CD4-positive, alpha-beta T cell treated with Interleukin-2 at 100 ng/mL for 4 hours (primary cell): ENCODE measurements around the gene CDC7.
A peak's percentile ranks its signal among the peaks of the same experiment; 100 is the strongest.

Experiments used
- DNase-seq: peaks from one replicate; pipeline ENCODE4 v3.0.0-alpha.2; 2020; ENCODE audit warnings: low spot score

Gene CDC7

DNA sequence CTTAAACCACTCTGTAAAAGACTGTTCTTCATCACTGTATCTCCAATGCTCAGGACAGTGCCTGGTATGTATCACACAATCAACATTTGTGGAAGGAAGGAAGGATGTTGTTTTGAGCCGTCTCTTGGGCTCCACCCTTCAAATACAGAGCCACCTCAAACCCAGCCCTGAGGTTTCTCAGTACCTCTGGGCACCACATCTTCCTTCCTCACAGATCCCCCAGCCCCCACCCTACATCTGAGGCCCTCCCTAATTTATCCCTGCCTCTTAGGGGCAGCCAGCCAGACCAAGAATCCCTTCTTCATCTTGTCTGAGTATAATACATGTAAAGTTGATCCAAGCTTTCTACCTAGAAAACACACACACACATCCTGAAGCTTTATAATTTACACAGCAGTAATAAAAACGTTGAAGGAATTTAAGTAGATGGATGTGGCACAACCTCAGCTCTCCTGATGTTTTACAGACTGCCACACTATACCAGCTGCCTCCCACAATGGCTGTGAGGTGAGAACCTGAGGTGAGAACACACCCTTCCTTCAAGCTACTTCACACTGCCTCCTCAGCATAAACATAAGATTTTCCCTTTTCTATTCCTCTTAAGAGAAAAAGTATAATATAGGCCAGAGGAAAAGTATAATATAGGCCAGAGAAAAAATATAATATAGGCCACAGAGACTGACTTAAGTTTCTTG, 48.5 kb downstream of the CDC7 start:
- DNase-seq: peak; percentile 58

DNA sequence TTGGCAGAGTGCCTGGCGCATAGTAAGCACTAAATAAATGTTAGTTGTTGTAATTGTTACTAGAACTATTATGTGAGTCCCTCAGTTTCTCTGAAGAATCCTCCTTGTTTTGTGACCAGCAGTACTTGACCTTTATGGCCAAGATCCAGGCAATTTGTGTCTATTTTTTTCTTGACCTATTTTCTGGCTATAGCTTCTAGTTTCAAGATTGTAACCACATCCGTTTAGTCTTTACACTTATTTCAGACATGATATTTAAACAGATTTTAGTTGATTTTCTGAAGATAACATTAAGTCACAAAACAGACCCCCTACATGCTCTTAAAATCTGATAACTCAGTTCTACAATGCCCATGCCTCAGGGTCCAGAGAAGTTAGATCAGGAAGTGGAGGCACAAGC, 50.3 kb downstream of the CDC7 start:
- no peak for DNase-seq

DNA sequence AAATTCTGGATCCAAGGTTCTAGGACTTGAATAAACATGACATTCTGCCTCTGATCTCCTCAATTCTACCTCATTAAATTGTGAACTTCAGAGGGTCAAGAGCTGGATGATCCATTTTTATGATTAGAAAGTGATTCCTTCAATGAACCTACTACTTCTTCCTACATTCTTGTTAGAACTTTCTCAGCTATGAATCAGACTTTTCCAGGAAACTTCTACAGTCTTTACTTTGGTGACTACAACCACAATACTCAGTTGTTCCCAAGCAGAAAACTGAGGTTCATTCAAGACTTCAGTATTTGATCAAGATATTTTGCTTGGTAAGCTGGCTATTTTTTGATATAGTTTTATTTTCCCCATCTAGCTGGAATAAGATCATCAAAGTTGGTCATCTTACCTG, 51.4 kb downstream of the CDC7 start:
- DNase-seq: peak; percentile 37

DNA sequence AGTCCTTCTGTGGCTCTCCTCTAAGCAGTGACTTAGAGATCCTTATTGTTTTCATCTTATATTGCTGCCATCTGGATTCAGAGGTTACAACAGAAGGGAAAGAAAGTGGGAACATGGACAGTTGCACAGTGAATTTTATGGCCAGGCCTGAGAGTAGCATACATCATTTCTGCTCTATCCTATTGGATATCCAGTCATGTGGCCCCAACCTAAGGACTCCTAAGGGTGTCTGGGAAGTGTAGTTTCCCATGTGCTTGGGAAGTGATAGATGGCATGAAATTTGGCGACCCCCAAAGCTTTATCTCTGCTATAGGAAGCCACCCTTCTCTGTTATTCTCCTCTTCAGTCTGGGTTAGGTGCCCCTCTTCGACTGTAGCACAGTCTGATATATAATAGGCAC, 51.9 kb downstream of the CDC7 start:
- DNase-seq: no peak

DNA sequence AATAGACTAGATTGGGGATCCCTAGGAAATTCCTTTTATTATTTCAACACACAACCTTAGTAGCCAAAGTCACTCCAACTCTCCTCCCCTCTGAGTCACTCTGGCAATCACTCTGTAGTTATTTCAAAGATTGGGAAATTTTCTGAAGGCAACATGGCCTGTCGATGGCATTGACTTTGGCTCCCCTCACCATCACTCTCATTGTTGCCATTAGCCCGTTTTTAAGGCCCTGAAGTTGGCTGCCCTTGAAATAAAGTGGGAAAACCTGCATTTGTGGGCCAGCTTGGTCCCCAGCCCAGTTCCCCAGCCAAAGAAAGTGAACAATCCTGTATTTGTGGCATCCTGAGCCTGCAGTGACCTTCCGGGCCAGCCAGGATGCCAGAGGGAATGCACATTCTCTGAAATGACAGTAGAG, 52.5 kb downstream of the CDC7 start:
- no peak for DNase-seq

DNA sequence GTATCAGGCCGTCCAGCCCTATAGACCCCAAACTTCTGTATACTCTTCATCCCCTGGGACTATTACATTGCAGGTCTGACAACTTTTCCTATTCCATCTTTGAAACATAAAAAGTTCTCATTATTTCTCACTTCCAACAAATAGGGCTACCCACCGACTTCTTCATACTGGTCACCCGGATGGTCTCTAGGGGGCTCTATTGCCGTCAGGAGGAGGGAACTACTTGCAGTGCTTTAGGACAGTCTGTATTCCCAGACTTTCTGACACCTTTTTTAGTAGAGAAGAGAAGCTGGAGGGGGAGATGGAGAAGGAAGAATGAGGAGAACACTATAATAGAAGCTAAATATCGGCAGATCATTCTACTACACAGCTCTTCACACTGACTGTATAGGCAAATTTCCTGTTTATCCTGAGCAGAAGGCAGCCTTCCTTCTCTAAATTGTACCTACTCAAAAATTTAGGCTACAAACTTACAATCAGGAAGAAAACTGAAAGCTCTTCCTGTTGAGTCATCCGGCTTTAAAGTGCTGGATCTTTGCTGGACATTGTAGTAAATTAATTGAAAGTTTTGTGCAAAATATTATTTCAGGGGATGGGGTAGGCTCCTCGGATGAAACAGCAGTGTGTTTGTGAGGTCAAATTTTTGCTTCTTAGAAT, 54.6 kb downstream of the CDC7 start:
- no peak for DNase-seq

DNA sequence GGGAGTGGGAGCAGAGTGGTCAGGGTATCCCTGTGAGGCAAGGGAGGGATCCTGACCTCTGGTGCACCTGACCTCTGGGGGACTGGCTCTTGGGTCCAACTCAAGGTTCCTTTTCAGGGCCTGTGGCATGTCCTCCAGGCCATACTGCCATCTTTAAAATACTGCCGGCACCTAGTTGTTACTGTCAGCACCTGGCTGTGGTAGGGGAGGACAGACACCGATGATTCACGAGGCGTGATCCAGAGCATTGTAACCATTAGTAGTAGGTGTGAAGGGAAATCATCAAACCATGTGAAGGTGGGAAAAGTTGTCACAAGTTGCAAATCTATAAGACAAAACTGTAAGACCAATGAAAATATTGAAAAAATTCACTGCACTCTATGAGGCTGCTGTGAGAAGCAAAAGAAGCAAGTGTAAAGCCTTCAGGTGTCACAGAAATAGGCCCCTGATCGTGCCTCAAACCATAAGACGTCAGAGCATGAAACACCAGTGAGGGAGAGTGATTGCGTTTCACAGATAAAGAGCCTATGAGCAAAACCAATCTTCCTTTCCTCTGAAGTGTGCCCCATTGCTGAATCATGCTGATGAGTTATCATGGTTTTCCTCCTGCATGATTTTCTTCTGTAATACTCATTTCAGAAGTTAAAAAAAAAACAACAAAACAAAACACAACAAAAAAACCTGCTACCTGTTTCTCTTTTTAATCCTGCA, 55.3 kb downstream of the CDC7 start:
- peak; percentile 87 for DNase-seq

DNA sequence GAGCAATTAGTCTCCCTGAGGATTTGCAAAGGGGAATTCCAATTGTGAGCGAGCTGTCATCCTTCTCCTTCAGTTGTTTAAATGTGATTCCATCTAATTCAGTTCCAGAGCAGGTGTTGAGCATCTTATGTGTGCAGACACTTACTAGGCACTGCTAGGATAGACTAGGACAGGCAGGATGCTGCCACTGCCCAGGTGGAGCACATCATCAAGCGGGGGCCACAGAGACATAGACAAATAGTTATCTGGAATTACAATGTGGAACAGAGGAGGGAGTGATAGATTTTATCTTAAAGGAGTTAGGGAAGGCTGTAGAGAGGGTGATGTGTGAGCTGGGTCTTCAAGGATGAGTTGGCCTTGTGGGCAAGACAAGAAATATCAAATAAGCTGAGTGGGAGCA, 55.9 kb downstream of the CDC7 start:
- DNase-seq: no peak

DNA sequence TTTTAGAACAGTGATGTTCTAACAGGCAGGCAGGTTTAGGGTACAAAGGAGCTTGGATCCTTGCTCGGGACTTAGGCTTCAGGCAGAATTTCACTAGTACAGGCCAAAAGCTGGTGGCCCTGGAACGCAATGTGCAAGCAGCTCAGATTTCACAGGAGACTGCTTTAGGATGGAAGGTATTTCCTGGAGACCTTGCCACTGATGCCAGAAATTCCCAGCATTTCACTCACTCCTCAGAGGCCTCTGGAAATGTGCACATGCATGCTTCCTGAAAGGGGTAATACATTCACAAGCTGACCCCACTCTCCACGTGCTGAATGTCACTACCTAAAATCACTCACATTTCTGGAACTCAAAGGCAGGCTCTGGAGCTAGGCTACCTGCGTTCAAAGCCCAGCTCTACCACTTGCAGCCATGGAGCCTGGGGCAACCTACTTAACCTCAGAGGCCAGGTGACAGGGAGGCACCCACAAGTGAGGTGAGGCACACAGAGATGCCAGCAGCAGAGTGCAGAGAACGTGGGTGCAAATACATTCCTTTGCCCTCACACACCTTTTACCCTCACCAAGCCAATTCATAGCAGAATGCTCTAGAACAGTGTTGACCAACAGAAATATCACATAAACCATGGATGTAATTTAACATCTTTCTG, 56.5 kb downstream of the CDC7 start:
- DNase-seq: no peak

DNA sequence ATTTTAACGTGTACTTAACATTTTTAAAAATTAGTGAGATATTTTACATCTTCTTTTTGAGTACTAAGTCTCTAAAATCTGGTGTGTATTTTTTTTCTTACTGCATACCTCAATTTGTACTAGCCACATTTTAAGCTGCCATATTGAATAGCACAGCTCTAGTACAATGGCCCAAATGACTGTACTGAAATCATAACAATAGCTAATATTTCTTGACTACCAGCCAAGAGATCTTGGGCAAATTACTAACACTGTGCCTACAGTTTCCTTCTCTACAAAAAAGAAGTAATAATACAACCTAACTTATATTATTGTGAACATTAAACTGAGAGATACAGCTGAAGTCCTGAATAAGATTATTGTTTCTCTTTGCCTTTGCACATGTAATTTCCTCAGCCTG, 57.2 kb downstream of the CDC7 start:
- no peak for DNase-seq

DNA sequence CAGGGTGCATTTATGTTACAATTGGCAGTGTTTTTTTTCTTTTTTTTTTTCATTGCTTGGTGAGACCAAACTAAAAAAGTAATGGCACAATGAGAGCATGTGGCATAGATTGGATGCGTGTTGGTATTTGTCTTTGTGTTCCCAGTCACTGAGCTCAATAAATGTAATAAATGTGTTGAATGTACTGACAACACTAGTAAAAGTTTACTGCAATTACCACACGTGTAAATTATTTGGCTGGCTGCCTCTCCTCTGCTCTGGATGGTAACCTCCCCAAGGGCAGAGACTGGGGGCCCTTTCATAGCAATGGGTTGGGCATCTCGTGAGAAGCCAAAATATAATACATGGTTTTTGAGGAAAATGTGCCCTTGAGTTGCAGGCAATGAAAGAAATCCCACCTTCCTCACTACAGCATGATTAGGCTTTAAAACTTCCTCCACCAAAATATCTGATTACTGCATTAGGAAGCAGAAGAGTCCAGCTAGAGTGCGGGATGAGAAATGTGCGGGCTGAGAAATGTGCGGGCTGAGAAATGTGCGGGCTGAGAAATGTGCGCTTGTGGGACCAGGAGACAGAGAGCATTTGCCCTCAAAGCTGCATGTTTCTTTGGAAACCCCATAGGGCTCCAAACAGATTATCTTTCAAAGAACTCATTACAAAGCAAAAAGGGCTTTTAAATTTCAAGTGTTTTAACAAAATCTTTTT, 58.5 kb downstream of the CDC7 start:
- no peak for DNase-seq

DNA sequence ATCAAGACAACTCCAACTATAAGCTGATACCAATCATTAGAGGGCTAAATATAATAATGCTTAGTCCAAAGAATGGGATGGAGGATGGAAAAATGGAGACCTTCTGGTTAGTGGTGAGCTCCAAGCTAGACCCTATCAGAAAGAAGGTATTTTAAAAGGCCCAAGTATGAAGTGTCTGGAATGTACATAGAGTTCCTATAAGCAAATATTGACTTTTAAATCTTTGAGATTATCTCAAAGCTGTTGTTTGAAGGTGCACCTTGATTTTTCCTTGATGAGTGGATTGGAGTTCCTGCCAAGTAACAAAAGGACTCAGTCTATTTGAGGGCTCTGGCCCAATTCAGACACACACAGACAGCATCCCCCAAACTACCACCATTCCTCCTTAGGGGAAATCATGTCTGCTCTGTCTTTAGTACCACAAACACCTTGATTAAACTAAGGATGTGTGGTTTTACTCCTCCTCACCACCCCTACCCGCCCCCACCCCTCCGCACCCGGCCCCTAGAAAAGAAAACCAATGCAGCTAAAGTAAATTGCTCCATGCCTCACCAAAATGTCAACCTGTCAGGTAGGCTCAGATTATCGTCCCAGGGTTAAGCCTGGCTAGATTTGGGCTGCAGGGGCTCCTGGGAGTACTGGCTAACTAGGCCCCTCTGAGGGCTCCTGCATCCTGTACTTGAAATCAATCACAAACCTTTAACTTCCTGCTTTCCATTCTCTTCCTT, 59.4 kb downstream of the CDC7 start:
- no peak for DNase-seq

DNA sequence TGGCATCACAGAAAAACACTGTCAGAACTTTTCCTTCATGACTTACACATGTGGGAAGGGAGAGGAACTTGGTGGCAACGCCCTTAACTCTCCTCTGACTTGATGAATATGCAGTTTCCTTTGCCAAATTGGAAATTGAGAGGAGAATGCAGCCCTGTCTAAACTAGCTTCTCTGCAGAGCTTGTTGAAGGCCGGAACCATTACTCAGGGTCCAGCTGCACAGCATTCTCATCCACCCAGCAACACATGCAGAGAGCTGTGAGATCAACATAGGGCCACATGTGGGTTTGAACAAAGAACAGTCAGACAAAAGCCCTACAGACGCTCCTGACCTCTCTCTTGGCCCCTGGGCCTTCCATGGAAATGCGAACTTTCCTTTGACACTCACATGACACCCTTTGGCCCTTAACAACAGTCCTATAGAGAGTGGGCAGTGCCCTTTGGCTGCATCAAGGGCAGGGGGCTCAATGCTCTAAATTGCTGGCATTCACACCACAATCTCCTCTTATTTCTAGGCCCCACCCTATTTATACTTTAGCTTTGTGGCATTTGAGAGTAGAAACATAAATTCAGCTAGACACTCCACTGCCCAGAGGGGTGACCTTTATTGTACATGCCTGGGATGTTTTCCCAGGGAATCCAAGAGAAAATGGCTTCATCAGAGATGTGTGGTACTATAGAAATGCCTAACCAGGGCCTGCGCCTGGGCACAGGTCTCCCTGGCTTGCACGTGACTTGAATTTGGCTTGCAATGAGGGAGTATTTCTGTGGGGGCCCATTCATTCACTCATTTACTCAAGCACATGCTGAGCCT, 64.4 kb downstream of the CDC7 start:
- no peak for DNase-seq

DNA sequence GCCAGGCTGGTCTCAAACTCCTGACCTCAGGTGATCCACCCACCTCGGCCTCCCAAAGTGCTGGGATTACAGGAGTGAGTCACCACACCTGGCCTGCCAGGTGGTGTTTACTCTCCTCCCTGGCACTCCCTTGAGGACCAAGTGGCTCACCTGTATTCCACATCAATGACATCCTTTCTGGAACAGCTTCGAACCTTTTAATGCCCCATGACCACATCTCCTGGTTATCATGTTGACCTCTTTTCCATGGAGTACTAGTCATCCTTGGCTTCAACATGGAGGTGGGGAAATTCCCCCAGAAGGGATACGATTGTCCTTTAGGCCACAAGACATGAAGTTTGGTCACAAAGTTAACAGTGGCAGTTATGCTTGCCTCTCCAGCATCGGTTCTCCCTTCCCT, 66.9 kb downstream of the CDC7 start:
- DNase-seq: no peak

DNA sequence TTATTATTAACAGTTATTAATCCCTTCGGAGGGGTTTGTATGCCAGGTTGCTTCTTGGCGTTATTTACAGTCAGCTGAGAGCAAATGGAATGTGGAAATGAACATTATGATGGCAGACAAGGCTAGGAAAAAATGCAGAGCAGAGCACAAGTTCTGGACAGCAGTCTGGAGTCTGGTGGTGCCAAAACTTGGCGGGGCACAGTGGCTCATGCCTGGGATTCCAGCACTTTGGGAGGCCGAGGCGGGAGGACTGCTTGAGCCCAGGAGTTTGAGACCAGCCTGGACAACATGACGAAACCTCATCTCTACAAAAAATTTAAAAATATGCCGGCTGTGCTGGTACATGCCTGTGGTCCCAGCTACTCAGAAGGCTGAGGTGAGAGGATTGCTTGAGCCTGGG, 67.6 kb downstream of the CDC7 start:
- no peak for DNase-seq

DNA sequence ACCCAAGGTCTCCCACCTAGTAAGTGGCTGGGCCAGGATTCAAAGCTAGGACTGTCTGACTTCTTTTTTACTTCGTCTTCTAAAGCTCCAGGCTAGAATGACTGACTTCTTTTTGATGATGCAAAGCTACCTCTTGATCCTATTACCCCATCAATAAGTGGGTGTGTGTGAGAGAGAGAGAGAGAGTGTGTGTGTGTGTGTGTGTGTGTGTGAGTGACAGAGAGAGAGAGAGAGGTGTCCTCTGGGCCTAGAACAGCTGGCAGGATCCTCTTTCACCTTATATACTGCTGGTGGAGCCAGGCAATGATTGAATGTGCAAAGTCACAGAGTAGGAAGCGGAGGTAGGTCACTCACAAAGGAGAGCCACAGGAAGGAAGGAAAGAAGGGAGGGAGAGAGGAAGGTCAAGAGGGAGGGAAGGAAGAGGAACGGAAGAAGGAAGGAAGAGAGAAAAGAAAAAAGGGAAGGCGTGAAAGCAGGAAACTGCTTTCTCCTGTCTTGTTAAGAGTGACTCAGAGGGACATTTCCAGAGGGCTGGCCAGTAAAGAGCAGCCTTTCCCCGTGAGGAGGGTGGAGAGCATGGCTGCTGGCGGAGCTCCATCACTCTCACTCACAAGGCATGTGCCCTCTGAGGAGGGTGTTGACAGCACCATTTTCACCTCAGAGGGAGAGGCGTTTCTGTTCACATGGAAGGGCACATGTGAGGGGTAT, 68.9 kb downstream of the CDC7 start:
- no peak for DNase-seq

DNA sequence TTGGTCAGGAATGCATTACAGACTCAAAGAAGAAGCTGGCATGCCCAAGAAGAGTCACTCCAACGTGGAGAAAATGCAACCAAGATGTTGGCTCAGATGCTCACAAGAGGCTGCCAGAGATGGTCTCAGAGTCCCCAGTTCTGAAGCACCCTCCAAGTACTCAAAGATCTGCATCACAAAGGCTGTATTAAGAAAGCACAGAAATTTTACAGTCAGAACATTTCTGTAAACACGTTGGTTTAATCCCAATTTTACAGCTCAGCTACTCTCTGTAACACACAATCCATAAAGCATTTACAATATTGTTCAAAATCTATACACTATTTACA, 69.4 kb downstream of the CDC7 start:
- no peak for DNase-seq

DNA sequence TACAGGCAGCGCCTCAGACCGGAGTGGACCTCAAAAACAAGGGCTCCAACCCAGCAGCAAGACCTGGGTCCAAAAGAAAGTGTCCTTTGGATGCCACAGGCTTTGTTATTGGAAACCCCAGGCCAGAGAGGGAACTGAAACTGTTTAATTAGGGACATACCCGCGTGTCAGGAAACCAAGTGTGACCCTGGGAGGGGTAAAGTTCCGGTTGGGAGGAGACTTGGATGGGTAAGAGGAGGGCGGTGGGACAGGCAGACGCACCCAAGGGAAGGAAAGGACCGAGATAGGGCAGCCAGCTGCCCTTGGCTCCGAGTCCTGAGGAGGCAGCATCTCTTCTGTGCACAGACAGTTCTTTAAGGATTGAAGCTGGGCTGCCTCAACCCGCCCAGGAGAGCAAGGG, 71.4 kb downstream of the CDC7 start:
- DNase-seq: no peak
